Rectal smooth muscle tissue (tissue), 1 donor: Measurements from ENCODE around the gene BMAL1.

Experiments used
- H3K27ac ChIP-seq: one replicate; pipeline ENCODE4 v1.7.0; 2013; ENCODE audit warnings: low read depth, low read length, inconsistent platforms
- H3K27me3 ChIP-seq: one replicate; pipeline ENCODE4 v1.7.0; 2013; ENCODE audit warnings: low read length; ENCODE audit not compliant: control insufficient read depth, insufficient read depth
- H3K36me3 ChIP-seq: one replicate; pipeline ENCODE4 v1.7.0; 2013; ENCODE audit warnings: low read length; ENCODE audit not compliant: control insufficient read depth, insufficient read depth
- H3K4me1 ChIP-seq: one replicate; pipeline ENCODE4 v1.7.0; 2013; ENCODE audit warnings: low read length; ENCODE audit not compliant: control insufficient read depth, insufficient read depth
- H3K4me3 ChIP-seq: one replicate; pipeline ENCODE4 v1.7.0; 2013; ENCODE audit warnings: low read length
- H3K9ac ChIP-seq: one replicate; pipeline ENCODE4 v1.7.0; 2013; ENCODE audit warnings: low read length

The BMAL1 gene

GRCh38 chr11:13271060-13271693 is 6.4 kb upstream of the BMAL1 start:
- Histone ChIP-seq H3K27me3 (no peaks in the 10 kb centered on the region), H3K4me3 (no peak overlapping the region), H3K36me3 (no peaks in the 10 kb centered on the region), H3K4me1 (no peaks in the 10 kb centered on the region), H3K9ac (no peak overlapping the region), H3K27ac (no peak overlapping the region)

GRCh38 chr11:13276454-13276831 is 1.1 kb upstream of the BMAL1 start:
- H3K36me3 ChIP-seq, result no peaks in the 10 kb centered on the region
- H3K27ac ChIP-seq, result peak overlapping the region; percentile 84
- peaks cover 3% of the 10 kb centered on the region for H3K4me1 ChIP-seq
- H3K4me3 ChIP-seq, result peak overlapping the region; percentile 79
- no peaks in the 10 kb centered on the region for H3K27me3 ChIP-seq
- peak overlapping the region; percentile 63 for H3K9ac ChIP-seq

GRCh38 chr11:13276832-13277767 is 490 bp upstream of the BMAL1 start:
- Histone ChIP-seq H3K4me1 (peaks cover 3% of the 10 kb centered on the region), H3K9ac (peak overlapping the region; percentile 63), H3K4me3 (peak overlapping the region; percentile 96), H3K36me3 (no peaks in the 10 kb centered on the region), H3K27ac (peak overlapping the region; percentile 84), H3K27me3 (no peaks in the 10 kb centered on the region)

- H3K9ac ChIP-seq, result no peak overlapping the region
- no peaks in the 10 kb centered on the region for H3K27me3 ChIP-seq
- peak overlapping the region; percentile 96 for H3K4me3 ChIP-seq
- H3K4me1 ChIP-seq, result peaks cover 3% of the 10 kb centered on the region
- H3K36me3 ChIP-seq, result no peaks in the 10 kb centered on the region
- H3K27ac ChIP-seq, result peak overlapping the region; percentile 80
These were observed 1.3 kb downstream of the BMAL1 start for GRCh38 chr11:13278609-13279486.

GRCh38 chr11:13279487-13279834 is 1.9 kb downstream of the BMAL1 start:
- Histone ChIP-seq H3K27me3 (no peaks in the 10 kb centered on the region), H3K9ac (no peak overlapping the region), H3K27ac (no peak overlapping the region), H3K4me3 (peak overlapping the region; percentile 96), H3K36me3 (no peaks in the 10 kb centered on the region), H3K4me1 (peaks cover 3% of the 10 kb centered on the region)

- H3K4me3 ChIP-seq, result no peak overlapping the region
- no peaks in the 10 kb centered on the region for H3K36me3 ChIP-seq
- peaks cover 3% of the 10 kb centered on the region for H3K4me1 ChIP-seq
- H3K27ac ChIP-seq, result no peak overlapping the region
- no peak overlapping the region for H3K9ac ChIP-seq
- no peaks in the 10 kb centered on the region for H3K27me3 ChIP-seq
These were observed 2.6 kb downstream of the BMAL1 start for GRCh38 chr11:13280092-13280722.

GRCh38 chr11:13280777-13281176 is 3.2 kb downstream of the BMAL1 start:
- Histone ChIP-seq H3K4me1 (peaks cover 3% of the 10 kb centered on the region), H3K27ac (no peak overlapping the region), H3K9ac (no peak overlapping the region)

GRCh38 chr11:13283636-13284035 is 6.0 kb downstream of the BMAL1 start:
- Histone ChIP-seq H3K9ac (no peak overlapping the region), H3K36me3 (no peaks in the 10 kb centered on the region), H3K4me3 (no peak overlapping the region), H3K27me3 (no peaks in the 10 kb centered on the region), H3K27ac (no peak overlapping the region), H3K4me1 (no peaks in the 10 kb centered on the region)

More at GRCh38 chr11:13280777-13281176, 3.2 kb downstream of the BMAL1 start:
- no peak overlapping the region for H3K4me3 ChIP-seq
- no peaks in the 10 kb centered on the region for H3K27me3 ChIP-seq
- H3K36me3 ChIP-seq, result no peaks in the 10 kb centered on the region

- H3K9ac ChIP-seq, result no peak overlapping the region
- no peaks in the 10 kb centered on the region for H3K4me1 ChIP-seq
- no peaks in the 10 kb centered on the region for H3K27me3 ChIP-seq
- H3K27ac ChIP-seq, result no peak overlapping the region
- H3K36me3 ChIP-seq, result no peaks in the 10 kb centered on the region
- H3K4me3 ChIP-seq, result no peak overlapping the region
These were observed 7.4 kb downstream of the BMAL1 start for GRCh38 chr11:13284776-13285588.

- no peak overlapping the region for H3K27ac ChIP-seq
- H3K27me3 ChIP-seq, result no peaks in the 10 kb centered on the region
- no peak overlapping the region for H3K4me3 ChIP-seq
- no peaks in the 10 kb centered on the region for H3K4me1 ChIP-seq
- H3K36me3 ChIP-seq, result no peaks in the 10 kb centered on the region
- no peak overlapping the region for H3K9ac ChIP-seq
These were observed 8.8 kb downstream of the BMAL1 start for GRCh38 chr11:13286279-13286821.

- H3K27ac ChIP-seq, result no peak overlapping the region
- H3K9ac ChIP-seq, result no peak overlapping the region
- H3K4me3 ChIP-seq, result no peak overlapping the region
- H3K4me1 ChIP-seq, result no peaks in the 10 kb centered on the region
- no peaks in the 10 kb centered on the region for H3K36me3 ChIP-seq
- no peaks in the 10 kb centered on the region for H3K27me3 ChIP-seq
These were observed 9.4 kb downstream of the BMAL1 start for GRCh38 chr11:13287036-13287435.
